OCI-LY7 (cell line): ENCODE data around the gene ZNF775. TPM values are rescaled to one million over a fixed set of nuclear protein-coding genes. Genes with fewer than 3 reads are reported as not detected.

Source experiments
- BruUV-seq: library from RNA; stranded (reverse); fragments of 400-500 nt; replicated peaks from 2 replicates; lab custom pipeline; 2021; lab: Mats Ljungman, UMichigan
- CTCF ChIA-PET: fragments of 300-600 bp; sonication (Branson Sonifier 250); formaldehyde crosslinking; loops from one replicate; lab custom pipeline; 2022; ENCODE audit warnings: antibody characterized with exemption; ENCODE audit not compliant: unreplicated experiment; lab: Charles Lee
- POLR2A ChIA-PET: fragments of 300-600 bp; sonication (Branson Sonifier 250); formaldehyde crosslinking; loops from one replicate; lab custom pipeline; 2022; ENCODE audit warnings: antibody characterized with exemption; lab: Charles Lee
- DNase-seq: peaks from one replicate; pipeline ENCODE4 v3.0.0-alpha.2; 2015; ENCODE audit warnings: low spot score
- H2AFZ ChIP-seq: fragments of 200-600 bp; sonication (generic), shearing (Covaris generic); 2 replicates; pipeline ENCODE4 v1.6.1; 2014; ENCODE audit warnings: mild to moderate bottlenecking, antibody characterized with exemption, low read length, moderate library complexity
- H3K27ac ChIP-seq: fragments of 200-600 bp; sonication (generic); 2 replicates; pipeline ENCODE4 v1.5.1; 2014; ENCODE audit warnings: mixed run types, low read depth, mild to moderate bottlenecking, moderate library complexity, low read length, inconsistent platforms; ENCODE audit not compliant: poor library complexity, severe bottlenecking
- H3K36me3 ChIP-seq: fragments of 200-600 bp; sonication (generic); 2 replicates; pipeline ENCODE4 v1.6.1; 2014; ENCODE audit warnings: mild to moderate bottlenecking, antibody characterized with exemption, low read length, moderate library complexity, mixed read lengths; ENCODE audit not compliant: insufficient read depth
- H3K4me1 ChIP-seq: fragments of 200-600 bp; sonication (generic); 2 replicates; pipeline ENCODE4 v1.5.1; 2014; ENCODE audit warnings: mild to moderate bottlenecking, low read length; ENCODE audit not compliant: insufficient read depth, poor library complexity, severe bottlenecking
- H3K4me2 ChIP-seq: fragments of 200-600 bp; sonication (generic); 2 replicates; pipeline ENCODE4 v1.6.1; 2014; ENCODE audit warnings: mild to moderate bottlenecking, low read length
- H3K4me3 ChIP-seq: fragments of 200-600 bp; sonication (generic); 2 replicates; pipeline ENCODE4 v1.5.1; 2014; ENCODE audit warnings: mild to moderate bottlenecking, low read depth, low read length; ENCODE audit not compliant: poor library complexity, severe bottlenecking
- H3K79me2 ChIP-seq: fragments of 200-600 bp; sonication (generic); 2 replicates; pipeline ENCODE4 v1.6.1; 2016; ENCODE audit warnings: low read depth, mild to moderate bottlenecking, low read length, moderate library complexity, mixed read lengths; ENCODE audit not compliant: insufficient read depth
- H3K9me2 ChIP-seq: fragments of 200-600 bp; sonication (generic); 2 replicates; pipeline ENCODE4 v1.6.1; 2016; ENCODE audit warnings: mild to moderate bottlenecking, low read length, mixed read lengths; ENCODE audit not compliant: insufficient read depth
- H3K9me3 ChIP-seq: fragments of 200-600 bp; sonication (generic); 2 replicates; pipeline ENCODE4 v1.6.1; 2014; ENCODE audit warnings: mild to moderate bottlenecking, mixed run types, low read length, mixed read lengths
- H4K20me1 ChIP-seq: fragments of 200-600 bp; sonication (generic); 2 replicates; pipeline ENCODE4 v1.6.1; 2014; ENCODE audit warnings: mild to moderate bottlenecking, antibody characterized with exemption, low read length, moderate library complexity, mixed read lengths; ENCODE audit not compliant: insufficient read depth
- EZH2phosphoT487 ChIP-seq: fragments of 200-600 bp; sonication (generic); IDR thresholded peaks from 2 replicates; pipeline ENCODE4 v1.6.1; 2018; ENCODE audit warnings: low read depth, borderline replicate concordance, mild to moderate bottlenecking, mixed run types, antibody characterized with exemption, low read length, moderate library complexity, mixed read lengths
- intact Hi-C: fragments of 100-400 bp; cut with micrococcal nuclease; formaldehyde crosslinking; loops from one replicate; pipeline ENCODE4 v1.10.0; 2022; ENCODE audit not compliant: unreplicated experiment
- total RNA-seq, 2 experiments: library from RNA; depleted of rRNA in 1 of 2; stranded (reverse); fragments of >200 nt in 1 of 2; shearing (Covaris generic) in 1 of 2; gene quantifications; 2 replicates each; pipeline ENCODE4 v1.2.3, GENCODE V29; 2014 to 2022
- TF ChIP-seq, protein P1 (sequence below): fragments of 200-600 bp; sonication (generic); conservative IDR thresholded peaks from 2 replicates; pipeline ENCODE4 v1.5.1; 2014; ENCODE audit warnings: mild to moderate bottlenecking, antibody characterized with exemption, low read length, moderate library complexity, mixed read lengths

Gene ZNF775
- total RNA-seq, 2 experiments from 2014 or later: 4.7 to 6.5 TPM

DNA sequence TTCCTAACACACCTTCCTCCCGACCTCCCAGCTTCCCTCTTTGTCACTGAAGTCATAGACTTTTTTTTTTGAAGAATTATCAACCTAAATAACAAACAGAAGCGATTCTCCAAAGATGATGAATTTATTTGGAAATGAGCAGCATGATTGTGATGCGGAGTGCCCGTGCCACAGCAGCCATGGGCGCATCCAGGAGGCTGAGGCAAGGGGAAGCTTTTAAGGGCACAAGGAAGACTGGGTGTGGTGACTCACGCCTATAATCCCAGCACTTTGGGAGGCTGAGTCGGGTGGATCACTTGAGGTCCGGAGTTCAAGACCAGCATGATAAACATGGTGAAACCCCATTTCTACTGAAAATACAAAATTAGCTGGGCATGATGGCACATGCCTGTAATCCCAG lies 55.1 kb downstream of the ZNF775 start:
- no peak for DNase-seq
- TF ChIP-seq, protein P1, sequence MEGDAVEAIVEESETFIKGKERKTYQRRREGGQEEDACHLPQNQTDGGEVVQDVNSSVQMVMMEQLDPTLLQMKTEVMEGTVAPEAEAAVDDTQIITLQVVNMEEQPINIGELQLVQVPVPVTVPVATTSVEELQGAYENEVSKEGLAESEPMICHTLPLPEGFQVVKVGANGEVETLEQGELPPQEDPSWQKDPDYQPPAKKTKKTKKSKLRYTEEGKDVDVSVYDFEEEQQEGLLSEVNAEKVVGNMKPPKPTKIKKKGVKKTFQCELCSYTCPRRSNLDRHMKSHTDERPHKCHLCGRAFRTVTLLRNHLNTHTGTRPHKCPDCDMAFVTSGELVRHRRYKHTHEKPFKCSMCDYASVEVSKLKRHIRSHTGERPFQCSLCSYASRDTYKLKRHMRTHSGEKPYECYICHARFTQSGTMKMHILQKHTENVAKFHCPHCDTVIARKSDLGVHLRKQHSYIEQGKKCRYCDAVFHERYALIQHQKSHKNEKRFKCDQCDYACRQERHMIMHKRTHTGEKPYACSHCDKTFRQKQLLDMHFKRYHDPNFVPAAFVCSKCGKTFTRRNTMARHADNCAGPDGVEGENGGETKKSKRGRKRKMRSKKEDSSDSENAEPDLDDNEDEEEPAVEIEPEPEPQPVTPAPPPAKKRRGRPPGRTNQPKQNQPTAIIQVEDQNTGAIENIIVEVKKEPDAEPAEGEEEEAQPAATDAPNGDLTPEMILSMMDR: no peak
- TF ChIP-seq EZH2phosphoT487: no peak
- H3K27ac ChIP-seq: no peak overlapping the region
- H3K36me3 ChIP-seq: no peaks in the 10 kb centered on the region
- H3K9me2 ChIP-seq: no peaks in the 10 kb centered on the region
- no peak overlapping the region for H3K4me3 ChIP-seq
- H3K79me2 ChIP-seq: no peaks in the 10 kb centered on the region
- CTCF ChIA-PET: interaction anchor here (0.5 kb wide), 1 partner anchor 594 kb away, joined by 3 read pairs; the partner anchor contains the start of gene ABCB8
- no peak overlapping the region for H3K4me2 ChIP-seq
- H4K20me1 ChIP-seq: no peaks in the 10 kb centered on the region
- POLR2A ChIA-PET: interaction anchor here (0.9 kb wide), 1 partner anchor 331 kb away, joined by 3 read pairs; no protein-coding TSS in a partner anchor
- peaks cover 19% of the 10 kb centered on the region for H3K4me1 ChIP-seq
- H2AFZ ChIP-seq: no peak overlapping the region
- no peaks in the 10 kb centered on the region for H3K9me3 ChIP-seq
- intact Hi-C loops: no loop called here
- BruUV-seq: no TSS peak

DNA sequence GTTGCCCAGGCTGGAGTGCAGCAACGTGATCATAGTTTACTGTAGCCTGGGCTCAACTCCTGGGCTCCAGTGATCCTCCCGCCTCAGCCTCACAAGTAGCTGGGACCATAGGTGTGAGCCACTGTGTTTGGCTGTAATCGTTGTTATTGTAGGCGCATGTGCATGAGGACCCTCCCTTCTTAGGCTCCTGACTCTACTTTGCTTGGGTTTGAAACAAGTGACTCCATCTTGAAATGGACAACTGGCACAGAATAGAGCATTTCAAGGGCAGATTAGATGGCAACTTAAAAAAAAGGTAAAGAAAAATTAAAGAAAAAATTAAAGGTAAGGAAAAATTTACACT lies 55.9 kb downstream of the ZNF775 start:
- Histone ChIP-seq H3K4me1 (peaks cover 19% of the 10 kb centered on the region), H3K79me2 (no peaks in the 10 kb centered on the region), H3K4me3 (no peak overlapping the region), H3K36me3 (no peaks in the 10 kb centered on the region), H3K9me2 (no peaks in the 10 kb centered on the region), H3K4me2 (0 out of 2 replicates have a peak overlapping the region, but pooled peaks have one; percentile 71), H3K9me3 (no peaks in the 10 kb centered on the region), H3K27ac (peak overlapping the region; percentile 29), H4K20me1 (no peaks in the 10 kb centered on the region), H2AFZ (no peak overlapping the region)
- intact Hi-C loops: no loop called here
- no TSS peak for BruUV-seq
- ChIA-PET POLR2A (no interaction called here), CTCF (no interaction called here)
- no peak for DNase-seq
- TF ChIP-seq, protein P1: no peak
- TF ChIP-seq EZH2phosphoT487: no peak

DNA sequence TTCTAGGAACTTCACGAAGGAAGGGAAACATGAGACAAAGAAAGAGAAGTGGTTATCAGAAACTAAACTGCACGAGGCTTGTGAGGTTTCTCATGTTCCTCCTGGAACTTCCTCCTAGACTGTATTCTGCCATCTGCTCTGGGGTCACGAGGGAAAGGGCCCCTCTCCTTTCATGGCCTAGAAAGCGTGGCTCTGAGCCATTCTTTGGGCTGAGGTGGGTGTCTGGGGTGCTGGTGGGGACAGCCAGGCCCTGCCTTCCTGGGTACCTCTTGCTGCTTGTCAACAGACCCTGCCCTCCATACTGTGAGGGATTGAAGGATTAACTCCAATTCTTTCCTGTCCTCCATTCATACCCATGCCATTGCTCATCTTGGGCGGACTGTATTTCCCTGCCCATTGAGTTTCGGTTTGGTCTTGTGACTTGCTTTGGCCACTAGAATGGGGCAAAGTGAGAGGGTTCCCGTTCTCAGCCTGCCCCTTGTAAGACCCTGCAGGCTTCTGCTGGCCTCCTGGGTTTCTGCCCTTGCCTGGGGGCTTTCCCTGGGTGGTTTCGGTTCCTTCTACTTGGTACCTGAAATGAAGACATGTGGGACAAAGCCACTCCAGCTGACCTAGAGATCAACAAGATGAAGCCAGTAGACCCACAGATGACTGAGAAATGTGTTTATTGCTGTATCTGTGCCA lies 56.4 kb downstream of the ZNF775 start:
- peak overlapping the region; percentile 26 for H3K4me3 ChIP-seq
- peaks cover 19% of the 10 kb centered on the region for H3K4me1 ChIP-seq
- H3K79me2 ChIP-seq: no peaks in the 10 kb centered on the region
- ChIA-PET CTCF (interaction anchor here (0.9 kb wide), 1 partner anchor 9 kb away, joined by 3 read pairs; no protein-coding TSS in a partner anchor), POLR2A (no interaction called here)
- no peaks in the 10 kb centered on the region for H3K36me3 ChIP-seq
- no peaks in the 10 kb centered on the region for H3K9me2 ChIP-seq
- intact Hi-C loops: no loop called here
- no peaks in the 10 kb centered on the region for H4K20me1 ChIP-seq
- DNase-seq: peak; percentile 86
- peak overlapping the region; percentile 71 for H3K4me2 ChIP-seq
- H3K27ac ChIP-seq: peak overlapping the region; percentile 29
- TF ChIP-seq, protein P1: no peak
- H2AFZ ChIP-seq: no peak overlapping the region
- BruUV-seq: no TSS peak
- H3K9me3 ChIP-seq: no peaks in the 10 kb centered on the region
